Measurements from ENCODE around the gene LMAN2. TPM values are rescaled to one million over a fixed set of nuclear protein-coding genes. Genes with fewer than 3 reads are reported as not detected.
"Not testable (repeated sequence)": the region's sequence is repeated elsewhere in the genome, so short reads cannot be mapped to it uniquely, and the experiment has no call there.

LMAN2 gene
- total RNA-seq, 4 donors from 2014 or later, result 144 to 179 (median 154) TPM

GRCh38 chr5:177306674-177307543 lies 44.6 kb downstream of the LMAN2 start:
- TF ChIP-seq EP300 (IDR thresholded peaks at IDR 0.05), result peak in 1 of 2 donors; percentile 65
- TF ChIP-seq CTCF (IDR thresholded peaks at IDR 0.05), result no peak
- H3K27ac ChIP-seq, result no peak overlapping the region
- 68 to 76% methylated on average over 14 of the region's 15 CpGs for WGBS, 2 donors
- peaks cover 0 to 38% (median 0%) of the 10 kb centered on the region in 3 donors for H3K36me3 ChIP-seq
- H3K9me3 ChIP-seq, result no peaks in the 10 kb centered on the region
- no peak overlapping the region for H3K4me3 ChIP-seq
- H3K4me1 ChIP-seq, result peaks cover 0 to 55% (median 33%) of the 10 kb centered on the region in 4 donors
- H3K27me3 ChIP-seq, result no peaks in the 10 kb centered on the region
- no peak for DNase-seq (ENCODE audit: low spot score in 2 of 2)

- H3K27me3 ChIP-seq; H3K4me3 ChIP-seq; H3K9me3 ChIP-seq; DNase-seq (ENCODE audit: low spot score in 2 of 2); H3K27ac ChIP-seq: not testable (repeated sequence)
- Histone ChIP-seq H3K4me1 (peaks cover 0 to 55% (median 33%) of the 10 kb centered on the region in 4 donors), H3K36me3 (peaks cover 0 to 44% (median 0%) of the 10 kb centered on the region in 3 donors)
- 80 to 94% methylated on average over 11 of the region's 11 CpGs for WGBS, 2 donors
These were observed 45.3 kb downstream of the LMAN2 start for GRCh38 chr5:177306103-177306640.

- no peak for DNase-seq (ENCODE audit: low spot score in 2 of 2)
- H3K27ac ChIP-seq, result peak overlapping the region in 2 of 4 donors; percentile 87 to 89
- peak overlapping the region; percentile 56 to 94 (median 74) for H3K4me3 ChIP-seq
These were observed 46.9 kb downstream of the LMAN2 start for GRCh38 chr5:177304392-177305119.

GRCh38 chr5:177303925-177304391 lies 47.5 kb downstream of the LMAN2 start:
- Histone ChIP-seq H3K36me3 (peaks cover 0 to 41% (median 0%) of the 10 kb centered on the region in 3 donors), H3K4me1 (peaks cover 0 to 65% (median 42%) of the 10 kb centered on the region in 4 donors), H3K9me3 (no peaks in the 10 kb centered on the region), H3K4me3 (peak overlapping the region; percentile 56 to 94 (median 74)), H3K27ac (peak overlapping the region; percentile 18 to 89 (median 76)), H3K27me3 (no peaks in the 10 kb centered on the region)
- TF ChIP-seq POLR2A (IDR thresholded peaks at IDR 0.05) (peak in 1 of 2 donors; percentile 25), EP300 (IDR thresholded peaks at IDR 0.05) (no peak)
- 0 to 1% methylated on average over 14 to 25 of the region's 25 CpGs for WGBS, 2 donors
- no peak for DNase-seq (ENCODE audit: low spot score in 2 of 2)

More at GRCh38 chr5:177304392-177305119, 46.9 kb downstream of the LMAN2 start:
- WGBS, 2 donors, result 32 to 40% methylated on average over 17 to 19 of the region's 19 CpGs
- Histone ChIP-seq H3K4me1 (peaks cover 0 to 62% (median 41%) of the 10 kb centered on the region in 4 donors), H3K9me3 (no peaks in the 10 kb centered on the region), H3K36me3 (peaks cover 0 to 45% (median 0%) of the 10 kb centered on the region in 3 donors), H3K27me3 (no peaks in the 10 kb centered on the region)
- TF ChIP-seq EP300 (IDR thresholded peaks at IDR 0.05) (no peak), POLR2A (IDR thresholded peaks at IDR 0.05) (no peak), CTCF (IDR thresholded peaks at IDR 0.05) (no peak)

- WGBS, 2 donors, result 0% methylated on average over 6 to 69 of the region's 100 CpGs
- DNase-seq (ENCODE audit: low spot score in 2 of 2), result peak; percentile 84 to 87
These were observed 48.1 kb downstream of the LMAN2 start, which contains the start of the genes PRELID1 and RAB24 for GRCh38 chr5:177303121-177303924. Gene PRELID1, plus strand, starts transcription at chr5:177303799. Its CDS starts 187 bp downstream, at chr5:177303986. Gene RAB24, minus strand, starts transcription at chr5:177303719. Its CDS starts 431 bp downstream, at chr5:177303288.

More at GRCh38 chr5:177303121-177303924, 48.1 kb downstream of the LMAN2 start, which contains the start of the genes PRELID1 and RAB24:
- H3K9me3 ChIP-seq, result no peaks in the 10 kb centered on the region
- H3K4me3 ChIP-seq, result peak within 1 kb of the TSS; percentile 56 to 94 (median 74)
- peak in 1 of 2 donors; percentile 78 for TF ChIP-seq EP300 (IDR thresholded peaks at IDR 0.05)
- peak in 4 of 5 experiments; percentile 13 to 48 (median 32) for TF ChIP-seq CTCF (IDR thresholded peaks at IDR 0.05)
- TF ChIP-seq POLR2A (IDR thresholded peaks at IDR 0.05), result peak in 1 of 2 donors; percentile 46
- no peaks in the 10 kb centered on the region for H3K27me3 ChIP-seq
- H3K27ac ChIP-seq, result peak within 1 kb of the TSS; percentile 18 to 89 (median 76)
- peaks cover 0 to 65% (median 42%) of the 10 kb centered on the region in 4 donors for H3K4me1 ChIP-seq
- H3K36me3 ChIP-seq, result peaks cover 0 to 39% (median 0%) of the 10 kb centered on the region in 3 donors

Data from tibial nerve (tissue), 4 donors.